CD4-positive, alpha-beta T cell treated with Interleukin-4 for 4 hours (primary cell): ENCODE measurements around the gene CTNNA3.
"Not testable (repeated sequence)": the region's sequence is repeated elsewhere in the genome, so short reads cannot be mapped to it uniquely, and the experiment has no call there.

Source experiments
- DNase-seq: peaks from one replicate; pipeline ENCODE4 v3.0.0-alpha.2; 2020

The CTNNA3 gene

DNA sequence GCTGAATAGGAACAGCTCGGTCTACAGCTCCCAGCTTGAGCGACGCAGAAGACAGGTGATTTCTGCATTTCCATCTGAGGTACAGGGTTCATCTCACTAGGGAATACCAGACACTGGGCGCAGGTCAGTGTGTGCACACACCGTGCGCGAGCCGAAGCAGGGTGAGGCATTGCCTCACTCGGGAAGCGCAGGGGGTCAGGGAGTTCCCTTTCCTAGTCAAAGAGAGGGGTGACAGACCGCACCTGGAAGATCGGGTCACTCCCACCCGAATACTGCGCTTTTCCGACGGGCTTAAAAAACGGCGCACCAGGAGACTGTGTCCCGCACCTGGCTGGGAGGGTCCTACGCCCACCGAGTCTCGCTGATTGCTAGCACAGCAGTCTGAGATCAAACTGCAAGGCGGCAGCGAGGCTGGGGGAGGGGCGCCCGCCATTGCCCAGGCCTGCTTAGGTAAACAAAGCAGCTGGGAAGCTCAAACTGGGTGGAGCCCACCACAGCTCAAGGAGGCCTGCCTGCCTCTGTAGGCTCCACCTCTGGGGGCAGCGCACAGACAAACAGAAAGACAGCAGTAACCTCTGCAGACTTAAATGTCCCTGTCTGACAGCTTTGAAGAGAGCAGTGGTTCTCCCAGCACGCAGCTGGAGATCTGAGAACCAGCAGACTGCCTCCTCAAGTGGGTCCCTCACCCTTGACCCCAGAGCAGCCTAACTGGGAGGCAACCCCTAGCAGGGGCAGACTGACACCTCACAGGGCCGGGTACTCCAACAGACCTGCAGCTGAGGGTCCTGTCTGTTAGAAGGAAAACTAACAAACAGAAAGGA, 465.1 kb downstream of the CTNNA3 start:
- DNase-seq = not testable (repeated sequence)

DNA sequence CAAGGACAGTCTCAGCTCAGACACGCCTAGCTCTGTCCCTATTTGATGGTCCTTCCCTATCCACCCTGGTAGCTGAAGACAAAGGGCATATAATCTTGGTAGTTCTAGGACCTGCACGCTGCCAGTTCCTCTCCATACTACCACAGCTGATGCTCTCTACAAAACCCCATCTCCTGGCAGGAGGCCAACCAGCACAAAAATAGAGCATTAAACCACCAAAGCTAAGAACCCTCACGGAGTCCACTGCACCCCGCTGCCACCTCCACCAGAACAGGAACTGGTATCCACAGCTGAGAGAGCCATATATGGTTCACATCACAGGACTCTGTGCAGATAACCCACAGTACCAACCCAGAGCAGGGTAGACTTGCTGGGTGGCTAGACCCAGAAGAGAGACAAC, 470.8 kb downstream of the CTNNA3 start:
- no peak for DNase-seq

DNA sequence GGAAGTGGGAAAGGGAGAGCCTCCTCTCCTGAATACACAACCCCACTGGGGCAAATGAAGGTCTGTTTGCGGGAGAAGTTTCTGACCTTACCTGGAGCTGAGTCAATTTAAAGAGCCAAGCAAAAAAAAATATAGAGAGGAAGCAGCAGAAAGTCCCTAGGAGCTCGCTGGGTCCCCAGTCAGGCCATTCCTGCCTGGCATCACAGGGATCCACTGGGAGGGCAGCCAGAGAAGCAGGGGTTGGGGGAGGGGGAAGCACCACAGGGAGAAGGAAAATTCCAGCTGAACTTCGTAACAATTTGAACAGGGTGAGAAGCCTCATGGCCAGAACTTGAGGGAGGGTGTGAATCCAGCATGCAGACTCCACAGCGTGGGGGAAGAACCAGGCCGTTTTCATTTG, 471.4 kb downstream of the CTNNA3 start:
- no peak for DNase-seq

DNA sequence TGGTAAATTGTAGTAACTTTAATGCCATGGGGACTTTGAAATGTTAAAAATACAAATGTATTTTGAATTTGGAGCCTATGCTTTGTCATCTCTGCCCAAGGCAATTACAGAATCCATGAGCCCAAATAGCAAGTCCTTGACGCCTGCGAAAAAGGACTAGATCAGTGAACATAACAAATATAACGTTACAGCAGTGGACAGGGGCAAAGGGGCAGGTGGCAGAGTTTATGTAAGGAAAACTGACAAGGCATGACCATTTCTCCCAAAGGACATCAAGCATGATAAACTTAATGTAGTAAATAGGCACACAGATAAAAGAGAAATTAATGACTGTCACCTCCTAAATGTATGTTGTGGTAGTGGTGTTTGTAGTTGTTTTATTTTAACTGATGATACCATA, 473.1 kb downstream of the CTNNA3 start:
- no peak for DNase-seq

DNA sequence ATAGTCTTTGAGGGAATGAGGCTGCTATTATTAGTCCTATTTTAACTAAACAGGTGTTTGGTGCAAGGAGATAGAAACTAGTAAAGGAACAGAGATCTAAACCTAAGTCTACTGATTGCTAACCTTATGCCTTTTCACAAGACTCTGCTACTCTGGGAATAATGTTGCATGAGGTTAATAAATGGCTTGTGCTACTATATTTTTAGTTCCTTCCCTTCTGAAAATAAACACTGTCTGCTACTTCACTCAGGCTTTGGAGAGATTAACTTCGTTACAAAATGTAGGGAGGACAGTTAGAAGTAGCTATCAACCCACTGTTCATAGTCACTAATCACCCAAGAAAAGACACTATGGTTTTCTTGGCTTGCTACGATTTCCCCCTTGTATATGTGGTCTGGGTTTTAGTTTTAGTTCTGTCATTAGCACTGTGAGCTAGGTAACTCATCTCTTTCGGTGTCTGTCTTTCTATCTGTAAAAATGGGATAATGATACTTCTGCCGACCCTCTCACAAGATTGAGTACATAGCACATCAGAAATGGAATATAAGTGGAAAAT, 474.0 kb downstream of the CTNNA3 start:
- DNase-seq = no peak

DNA sequence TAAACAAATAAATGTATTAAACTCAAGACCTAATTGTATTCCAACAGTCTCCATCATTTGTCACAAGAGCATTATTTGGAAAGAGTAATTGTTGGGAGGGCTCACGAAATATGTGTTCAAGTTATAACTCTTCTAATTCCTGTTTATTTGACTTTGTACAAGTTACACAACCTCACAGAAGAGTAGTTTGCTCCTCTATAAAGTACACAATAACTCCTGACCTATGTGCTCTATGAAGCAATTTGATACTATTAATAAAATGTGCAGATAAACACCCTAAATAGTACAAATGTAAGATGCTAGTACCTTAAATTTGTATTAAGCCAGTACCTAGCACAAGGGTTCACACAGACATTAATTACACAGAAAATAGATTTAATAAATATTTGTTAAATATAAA, 484.3 kb downstream of the CTNNA3 start:
- DNase-seq = no peak

DNA sequence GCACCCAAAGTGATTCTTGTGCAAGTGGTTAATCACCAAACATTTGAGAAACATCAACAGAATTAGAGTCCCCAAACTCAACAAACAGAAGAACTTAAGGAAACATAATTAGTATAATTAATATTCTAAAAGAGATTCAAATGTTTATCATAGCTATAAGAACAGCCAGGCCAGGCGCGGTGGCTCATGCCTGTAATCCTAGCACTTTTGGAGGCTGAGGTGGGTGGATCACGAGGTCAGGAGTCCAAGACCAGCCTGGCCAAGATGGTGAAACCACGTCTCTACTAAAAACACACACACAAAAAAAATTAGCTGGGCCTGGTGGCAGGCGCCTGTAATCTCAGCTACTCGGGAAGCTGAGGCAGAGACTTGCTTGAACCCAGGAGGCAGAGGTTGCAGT, 488.1 kb downstream of the CTNNA3 start:
- not testable (repeated sequence) for DNase-seq

DNA sequence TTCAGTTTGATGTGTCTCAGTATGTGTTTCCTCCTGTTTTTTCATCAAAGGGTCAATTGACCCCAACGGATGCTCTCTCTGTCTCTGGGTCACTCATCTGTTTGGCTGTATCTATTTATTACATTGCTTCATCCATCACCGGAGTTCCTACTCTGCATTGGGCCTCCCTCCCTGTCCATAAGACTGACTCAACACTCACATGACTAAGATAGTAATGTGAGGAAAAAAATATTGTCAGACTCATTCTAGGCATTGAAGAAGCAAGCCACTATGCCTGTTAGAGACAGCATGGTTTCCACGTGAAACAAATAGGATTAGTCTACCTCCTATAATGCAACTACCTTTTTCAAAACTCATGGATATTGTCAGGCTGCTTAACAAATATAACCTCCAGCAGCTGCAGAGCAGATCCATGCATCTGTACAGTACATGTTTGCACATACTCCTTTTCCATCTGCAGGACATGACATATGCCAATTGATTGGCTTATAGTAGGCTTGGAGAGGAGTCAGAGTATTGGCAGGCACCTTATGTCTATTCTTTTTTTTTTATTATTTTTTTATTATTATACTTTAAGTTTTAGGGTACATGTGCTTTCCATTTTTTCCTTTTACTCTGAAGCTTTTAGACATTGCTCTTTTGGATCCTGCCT, 495.0 kb downstream of the CTNNA3 start:
- DNase-seq = no peak

DNA sequence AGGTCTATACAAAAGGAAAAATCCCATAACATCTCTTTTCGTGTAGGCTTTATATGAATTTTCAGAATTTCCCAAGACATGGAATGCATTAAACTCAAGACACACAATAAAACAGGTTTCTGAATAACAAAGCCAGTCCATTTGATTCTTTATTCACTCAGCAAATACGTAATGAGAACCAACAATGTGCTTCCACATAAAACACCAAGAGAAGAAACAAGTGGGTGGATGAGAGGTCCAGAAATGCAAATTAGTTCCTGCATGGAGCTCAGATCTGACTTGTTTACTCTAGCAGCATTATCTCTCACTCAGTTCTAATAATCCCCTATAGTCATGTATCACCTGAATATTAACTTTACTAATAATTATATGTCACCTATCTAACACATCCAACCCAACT, 520.6 kb downstream of the CTNNA3 start:
- DNase-seq = no peak

DNA sequence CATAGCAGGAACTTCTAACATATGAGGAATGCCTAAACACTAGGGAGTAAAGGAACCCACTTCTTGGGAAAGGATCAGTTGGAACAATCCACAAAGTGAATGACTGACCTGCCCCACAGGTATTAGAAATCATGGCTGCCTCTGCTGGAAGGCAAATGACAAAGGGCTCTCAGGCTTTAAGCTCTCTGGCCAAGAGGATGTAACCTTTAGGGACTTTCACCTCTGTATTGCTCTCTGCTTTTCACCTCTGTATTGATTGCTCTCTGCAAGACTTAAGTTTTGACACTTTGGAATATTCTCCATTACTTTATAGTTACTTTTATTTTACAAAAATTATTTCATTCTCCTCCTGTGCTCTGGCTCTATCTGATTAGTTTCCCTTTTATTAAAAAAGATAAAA, 522.2 kb downstream of the CTNNA3 start:
- DNase-seq = no peak

DNA sequence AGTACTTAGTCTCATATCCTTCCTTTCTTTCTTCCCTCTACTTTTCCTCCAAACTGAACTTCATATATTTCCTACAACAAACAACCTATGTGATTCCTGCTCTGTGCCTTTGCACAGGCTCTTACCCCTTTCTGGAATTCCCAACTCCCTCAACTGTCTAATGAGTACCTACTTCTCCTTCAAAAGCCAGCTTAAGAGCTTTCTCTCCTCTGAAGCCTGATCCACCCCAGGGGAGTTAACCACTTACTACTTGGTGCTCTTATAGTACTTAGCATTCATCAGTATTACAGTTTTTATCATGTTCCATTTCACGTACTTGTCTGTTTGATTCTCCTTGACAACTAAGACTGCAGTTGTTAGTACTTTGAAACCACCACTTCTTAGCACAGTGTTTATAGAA, 524.0 kb downstream of the CTNNA3 start:
- no peak for DNase-seq

DNA sequence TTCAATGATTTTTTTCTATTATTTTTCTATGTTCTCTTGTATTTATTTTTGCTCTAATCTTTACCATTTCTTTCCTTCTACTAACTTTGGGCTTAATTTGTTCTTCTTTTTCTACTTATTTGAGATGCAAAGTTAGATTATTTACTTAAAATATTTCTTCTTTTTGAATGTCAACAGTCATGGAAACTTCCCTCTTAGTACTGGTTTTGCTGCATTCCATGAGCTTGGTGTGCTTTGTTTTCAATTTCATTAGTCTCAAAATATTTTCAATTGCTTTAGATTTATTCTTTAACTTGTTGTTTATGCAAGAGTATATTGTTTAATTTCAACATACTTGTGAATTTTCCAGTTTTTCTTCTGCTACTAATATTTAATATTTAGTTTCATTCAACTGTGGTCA, 539.8 kb downstream of the CTNNA3 start:
- DNase-seq = no peak

DNA sequence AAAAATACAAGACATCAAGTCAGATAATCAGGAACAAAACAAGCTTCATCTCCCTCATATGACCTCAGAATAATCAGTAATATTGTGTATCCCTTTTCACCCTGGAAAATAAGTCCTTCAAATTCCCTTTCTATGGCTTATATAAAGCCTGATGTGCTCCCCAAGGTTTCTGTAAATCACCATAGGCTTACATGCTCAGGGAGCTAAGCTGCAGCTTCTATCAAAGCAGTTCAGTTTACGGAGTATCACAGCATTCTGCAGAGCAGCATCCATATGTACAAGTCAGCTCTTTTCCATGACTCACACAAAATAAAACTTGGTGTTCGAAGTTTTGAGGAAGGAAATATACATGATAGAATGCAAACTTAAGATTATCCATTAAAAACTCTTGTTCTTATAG, 544.5 kb downstream of the CTNNA3 start:
- DNase-seq = no peak

DNA sequence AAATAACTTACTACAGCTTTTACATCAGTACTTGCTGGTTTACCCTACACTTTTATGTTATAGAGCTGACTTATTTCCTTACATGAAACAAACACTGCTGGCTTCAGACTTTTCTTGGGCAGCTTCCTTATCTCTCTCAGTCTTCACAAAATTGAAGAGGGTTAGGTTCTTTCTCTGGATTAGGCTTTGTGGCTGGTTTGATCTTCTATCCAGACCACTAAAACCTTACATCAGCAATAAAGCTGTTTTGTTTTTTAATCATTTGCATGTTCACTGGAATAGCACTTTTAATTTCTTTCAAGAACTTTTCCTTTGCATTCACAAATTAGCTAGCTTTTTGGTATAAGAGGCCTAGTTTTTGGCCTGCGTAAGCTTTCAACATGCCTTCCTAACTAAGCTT, 551.5 kb downstream of the CTNNA3 start:
- DNase-seq = no peak

DNA sequence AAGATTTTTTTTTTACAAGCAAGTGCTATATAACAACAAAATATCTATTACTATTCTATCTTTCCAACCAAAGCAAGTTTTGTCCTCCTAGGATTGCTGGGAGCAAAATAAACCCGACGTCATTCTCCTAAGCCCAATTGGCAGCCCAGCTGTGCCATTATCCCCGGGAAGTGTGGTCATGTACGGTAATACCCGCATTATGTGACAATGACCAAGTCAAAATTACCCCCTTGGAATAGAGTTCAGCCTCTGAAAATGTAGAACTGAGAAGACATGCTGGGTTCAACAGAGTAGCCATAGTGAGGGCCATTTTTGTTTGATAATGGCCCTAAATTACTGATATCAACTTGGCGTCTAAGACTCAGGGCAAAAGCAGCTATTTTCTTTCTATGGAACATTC, 554.7 kb downstream of the CTNNA3 start:
- no peak for DNase-seq

DNA sequence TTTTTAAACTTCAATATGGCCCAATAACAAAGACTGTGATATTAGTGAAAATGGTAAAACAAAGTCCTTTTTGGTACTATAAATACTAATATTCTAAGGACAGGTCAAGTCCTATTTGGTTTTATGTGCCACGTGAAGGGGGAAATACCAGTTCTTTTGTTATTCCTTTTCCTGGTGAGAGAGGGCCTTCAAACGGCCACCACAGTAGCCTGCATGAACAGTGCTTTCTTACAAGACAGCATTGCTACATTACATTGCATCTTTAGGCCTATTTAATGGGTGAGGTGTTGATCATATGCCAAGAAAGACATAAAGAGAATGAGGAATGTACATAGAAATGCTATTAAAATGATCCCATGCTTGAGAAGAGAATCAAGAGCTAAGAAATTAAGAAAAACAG, 555.4 kb downstream of the CTNNA3 start:
- DNase-seq = no peak

DNA sequence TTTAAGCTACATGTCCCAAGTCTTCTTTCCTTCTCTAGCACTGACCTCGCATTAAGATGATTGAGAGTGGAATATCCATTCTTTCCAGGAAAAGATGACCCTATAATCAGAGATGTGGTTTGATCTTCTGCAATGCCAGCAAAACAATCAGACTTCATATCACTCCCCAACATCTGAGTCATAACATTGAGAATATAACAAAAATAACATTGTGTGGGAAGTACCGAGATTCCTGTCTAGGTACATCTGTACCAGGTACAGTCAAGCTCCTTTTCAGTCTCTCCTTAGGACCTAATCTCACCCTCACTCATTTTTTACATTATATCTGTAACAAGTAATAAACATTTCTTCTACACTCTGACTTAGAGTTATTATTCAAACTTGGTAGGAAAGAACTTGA, 568.6 kb downstream of the CTNNA3 start:
- no peak for DNase-seq

DNA sequence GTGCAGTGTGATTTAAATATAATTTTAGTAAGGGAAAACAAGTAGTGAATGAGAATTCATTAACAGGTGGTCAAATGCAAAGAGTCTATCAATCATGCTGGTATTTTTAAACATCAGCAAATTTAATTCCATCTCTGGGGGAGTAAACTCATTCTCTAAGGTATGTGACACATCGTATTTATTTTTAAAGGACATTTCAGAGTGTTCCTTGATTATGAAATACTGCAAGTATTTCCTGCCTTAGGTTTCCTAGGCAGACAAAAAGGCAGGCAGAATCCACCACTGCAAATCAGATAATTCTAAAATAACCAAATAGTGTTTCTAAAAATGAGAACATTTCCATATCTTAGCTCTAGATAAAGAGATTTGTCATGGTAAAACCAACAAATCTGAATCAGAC, 576.3 kb downstream of the CTNNA3 start:
- DNase-seq = no peak

DNA sequence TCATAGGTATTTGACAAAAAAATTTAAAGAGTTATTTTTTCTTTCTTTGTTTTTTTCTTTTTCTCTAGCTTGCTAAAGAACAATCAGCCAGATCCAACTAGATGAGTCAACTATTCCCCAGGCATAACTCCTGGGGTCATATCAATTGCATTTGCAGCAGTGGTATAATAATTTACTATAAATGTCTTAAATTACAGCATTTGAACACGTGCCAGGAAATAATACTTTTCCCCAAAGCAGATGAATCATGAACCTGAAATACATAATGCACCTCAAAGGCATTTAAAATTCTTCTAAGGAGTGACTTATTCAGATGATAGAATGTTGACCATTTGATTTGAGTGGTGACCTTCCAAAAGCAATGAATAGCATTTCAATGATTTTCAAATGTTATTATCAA, 580.0 kb downstream of the CTNNA3 start:
- no peak for DNase-seq

DNA sequence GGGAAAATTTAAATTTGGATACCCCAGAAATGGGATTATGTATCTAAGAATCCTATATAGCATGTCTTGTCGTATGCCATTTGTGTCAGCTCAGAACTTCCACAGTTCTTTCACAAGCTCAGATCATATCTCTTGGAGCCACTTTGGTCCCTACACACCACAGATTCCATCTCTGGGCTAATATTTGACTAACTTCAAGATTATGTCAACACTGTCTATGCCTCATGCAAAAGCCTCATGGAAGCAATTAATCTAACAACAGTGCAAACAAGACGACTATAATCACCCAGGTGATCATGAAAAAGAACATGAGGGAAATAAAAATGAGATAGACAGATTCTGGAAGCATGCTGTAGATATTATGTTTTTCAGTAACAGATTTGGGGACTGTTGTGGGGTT, 581.0 kb downstream of the CTNNA3 start:
- no peak for DNase-seq

DNA sequence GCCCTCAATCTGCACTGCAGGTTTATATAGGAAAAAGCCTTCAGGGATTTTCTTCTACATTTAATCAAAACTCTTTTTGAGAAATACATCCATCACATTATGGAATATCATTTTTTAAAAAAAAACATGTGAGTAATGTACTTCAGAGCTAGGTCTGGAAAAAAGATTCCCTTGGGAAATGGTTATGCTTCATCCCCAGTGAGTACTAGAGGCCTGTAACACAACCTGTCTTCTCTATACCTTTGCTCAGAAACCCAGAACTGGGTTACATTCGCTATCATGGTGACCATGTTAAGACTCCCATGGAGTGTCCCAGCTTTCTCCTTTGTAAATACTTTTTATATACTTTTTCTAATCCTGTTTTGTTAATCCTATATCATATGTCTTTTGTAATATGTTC, 583.2 kb downstream of the CTNNA3 start:
- DNase-seq = no peak

DNA sequence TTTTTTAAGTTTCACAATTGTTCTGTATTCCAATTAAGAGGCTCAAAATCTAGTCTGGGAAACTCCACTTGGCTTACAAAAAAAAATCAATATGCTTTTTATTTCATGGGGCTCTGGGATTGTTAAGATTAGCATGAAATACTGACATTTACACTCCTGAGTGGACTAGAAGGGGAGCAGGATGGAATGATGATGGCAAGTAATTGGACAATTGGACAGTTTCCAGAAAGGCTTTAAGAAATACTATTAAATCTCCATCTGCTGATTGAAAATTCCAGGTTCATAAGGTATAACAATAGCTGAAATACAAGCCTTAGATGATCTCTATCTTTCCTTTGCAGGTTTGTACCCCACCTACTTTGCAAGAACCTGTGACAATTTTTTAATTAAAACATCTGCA, 585.7 kb downstream of the CTNNA3 start:
- DNase-seq = no peak

DNA sequence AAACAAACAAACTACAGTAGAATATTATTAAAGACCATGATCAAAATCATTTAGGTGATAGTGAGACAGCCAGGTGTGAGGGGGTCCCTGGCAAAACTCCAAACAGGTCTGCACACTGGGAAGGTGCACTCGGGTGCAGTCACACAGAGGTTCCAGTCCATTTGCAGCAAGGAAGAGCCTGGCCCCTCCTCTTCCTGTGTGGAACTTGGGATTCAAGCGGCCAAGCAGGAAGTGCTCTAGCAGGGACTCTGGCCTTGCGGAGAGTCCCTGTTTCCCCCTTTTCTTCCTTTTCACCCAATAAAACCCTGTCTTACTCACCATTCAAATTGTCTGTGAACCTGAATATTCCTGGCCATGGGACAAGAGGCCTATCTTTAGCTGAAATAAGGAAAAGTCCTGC, 588.3 kb downstream of the CTNNA3 start:
- no peak for DNase-seq

DNA sequence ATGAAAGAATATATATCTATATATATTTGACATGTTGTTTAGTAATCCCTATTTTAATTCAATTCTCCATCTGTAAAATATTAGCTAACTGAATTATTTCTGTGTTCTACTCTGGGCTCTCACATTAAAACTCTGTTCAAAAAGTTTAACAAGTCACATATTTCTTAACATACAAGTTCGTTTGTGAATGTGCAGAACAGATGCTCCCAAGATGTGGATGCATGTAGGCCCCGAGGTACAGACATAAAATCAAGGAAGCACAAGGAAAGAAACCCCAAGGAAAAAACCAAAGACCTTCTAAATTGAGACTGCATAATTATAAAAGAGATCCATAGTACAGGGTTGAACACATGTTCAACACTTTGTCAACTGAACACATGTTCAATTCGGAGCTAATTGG, 595.0 kb downstream of the CTNNA3 start:
- no peak for DNase-seq

DNA sequence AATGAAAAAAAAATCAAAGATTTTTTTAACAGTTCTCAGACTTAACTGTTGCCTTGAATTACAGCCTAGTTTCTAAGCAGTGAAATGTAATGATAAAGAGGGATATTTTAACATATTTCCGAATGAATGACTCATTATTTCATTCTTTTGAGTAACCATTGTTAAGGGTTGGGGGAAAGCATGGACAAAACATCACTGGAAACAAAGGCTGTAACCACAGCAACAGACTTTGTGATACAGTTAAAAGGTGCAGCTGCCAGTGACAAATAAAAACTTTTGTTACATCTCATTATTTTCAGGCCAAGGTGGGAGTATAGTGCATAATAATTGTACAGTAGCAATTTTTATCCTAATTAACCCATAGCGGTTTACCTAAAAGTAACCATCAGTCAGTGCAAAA, 597.5 kb downstream of the CTNNA3 start:
- no peak for DNase-seq
